B cell (primary cell): ENCODE measurements around the gene SWAP70. TPM values are rescaled to one million over a fixed set of nuclear protein-coding genes. Genes with fewer than 3 reads are reported as not detected.

Experiments used
- ATAC-seq: fragments of 200-7000 bp; cut with Tn5 transposase; one replicate; pipeline ENCODE4 v1.10.0; 2021; ENCODE audit warnings: low read depth, mild to moderate bottlenecking, moderate number of reproducible peaks, moderate library complexity
- CTCF ChIA-PET: fragments of 350-600 bp; sonication (Branson Sonifier 250); formaldehyde crosslinking; loops from one replicate; lab custom pipeline; 2021; ENCODE audit warnings: antibody characterized with exemption, inconsistent platforms; lab: Charles Lee
- POLR2A ChIA-PET: fragments of 350-600 bp; sonication (Branson Sonifier 250); formaldehyde crosslinking; loops from one replicate; lab custom pipeline; 2021; ENCODE audit warnings: antibody characterized with exemption; lab: Charles Lee
- DNase-seq: peaks from one replicate; pipeline ENCODE4 v3.0.0; 2013
- H2AFZ ChIP-seq: 2 replicates; pipeline ENCODE4 v1.6.1; 2012; ENCODE audit warnings: mild to moderate bottlenecking, low read depth, low read length; ENCODE audit not compliant: insufficient read depth, poor library complexity, severe bottlenecking
- H3K27ac ChIP-seq, 2 donors: 1 replicate in 1 of 2; 2 replicates in 1 of 2; pipeline ENCODE4 v1.5.1; 2012 to 2013; ENCODE audit warnings: low read length in 2 of 2, mild to moderate bottlenecking in 2 of 2, moderate library complexity in 1 of 2
- H3K27me3 ChIP-seq, 4 experiments: fragments of 200-600 bp in 1 of 4; sonication (generic) in 1 of 4; replicated peaks in 1 of 4; 1 replicate in 2 of 4; 2 replicates in 2 of 4; pipeline versions ENCODE4 v1.6.1 to v1.7.0; 2013 to 2016; ENCODE audit warnings: low read length in 3 of 4, mild to moderate bottlenecking in 2 of 4, mixed read lengths in 1 of 4, moderate library complexity in 1 of 4; ENCODE audit not compliant: insufficient read depth in 4 of 4, control insufficient read depth in 3 of 4; ENCODE audit errors: control extremely low read depth in 1 of 4
- H3K36me3 ChIP-seq, 2 experiments: replicated peaks in 1 of 2; 1 replicate in 1 of 2; 2 replicates in 1 of 2; pipeline versions ENCODE4 v1.6.1 to v1.7.1; 2013; ENCODE audit warnings: low read length in 1 of 2; ENCODE audit not compliant: insufficient read depth in 2 of 2, control insufficient read depth in 1 of 2; ENCODE audit errors: control extremely low read depth in 1 of 2, extremely low read depth in 1 of 2
- H3K4me1 ChIP-seq, 2 donors: fragments of 200-600 bp in 1 of 2; sonication (generic) in 1 of 2; 1 replicate in 1 of 2; 2 replicates in 1 of 2; pipeline versions ENCODE4 v1.5.1 to v1.6.1; 2013 to 2017; ENCODE audit warnings: low read length in 2 of 2; ENCODE audit not compliant: control insufficient read depth in 2 of 2, insufficient read depth in 2 of 2
- H3K4me2 ChIP-seq: replicated peaks from 2 replicates; pipeline ENCODE3; 2012; ENCODE audit warnings: mild to moderate bottlenecking, low read depth, low read length; ENCODE audit not compliant: poor library complexity, severe bottlenecking
- H3K4me3 ChIP-seq, 5 experiments: fragments of 200-600 bp in 1 of 5; sonication (generic) in 1 of 5; 1 replicate in 3 of 5; 2 replicates in 2 of 5; pipeline versions ENCODE4 v1.5.1 to v1.7.0; 2011 to 2016; ENCODE audit warnings: low read length in 4 of 5, mild to moderate bottlenecking in 4 of 5, low read depth in 2 of 5, control low read depth in 1 of 5, moderate library complexity in 1 of 5; ENCODE audit not compliant: insufficient read depth in 1 of 5; ENCODE audit errors: control extremely low read depth in 1 of 5, extremely low read depth in 1 of 5
- H3K79me2 ChIP-seq: fragments of 200-600 bp; sonication (generic); one replicate; pipeline ENCODE4 v1.6.0; 2016; ENCODE audit warnings: low read length; ENCODE audit not compliant: control insufficient read depth, insufficient read depth
- H3K9ac ChIP-seq: fragments of 200-600 bp; sonication (generic); 2 replicates; pipeline ENCODE4 v1.6.1; 2017; ENCODE audit warnings: mild to moderate bottlenecking, low read length, moderate library complexity
- H3K9me3 ChIP-seq, 3 donors: one replicate each; pipeline versions ENCODE4 v1.6.1 to v1.7.1; 2013; ENCODE audit warnings: low read length in 2 of 3; ENCODE audit not compliant: control insufficient read depth in 2 of 3, insufficient read depth in 1 of 3; ENCODE audit errors: control extremely low read depth in 1 of 3
- H4K20me1 ChIP-seq: 2 replicates; pipeline ENCODE4 v1.6.0; 2012; ENCODE audit warnings: mild to moderate bottlenecking, low read length; ENCODE audit not compliant: insufficient read depth, control insufficient read depth, poor library complexity, severe bottlenecking
- H3K27ac Mint-ChIP-seq: one replicate; pipeline ENCODE4 v1.8.0; 2021; ENCODE audit warnings: mixed read lengths
- H3K27me3 Mint-ChIP-seq: one replicate; pipeline ENCODE4 v1.8.0; 2021; ENCODE audit warnings: mixed read lengths
- H3K4me1 Mint-ChIP-seq: one replicate; pipeline ENCODE4 v1.8.0; 2021; ENCODE audit warnings: mixed read lengths
- H3K4me3 Mint-ChIP-seq: one replicate; pipeline ENCODE4 v1.8.0; 2021; ENCODE audit warnings: mixed read lengths
- H3K9me3 Mint-ChIP-seq: one replicate; pipeline ENCODE4 v1.8.0; 2022; ENCODE audit warnings: mixed read lengths; ENCODE audit not compliant: insufficient read depth
- CTCF ChIP-seq: fragments of 200-600 bp; IDR thresholded peaks from one replicate; pipeline ENCODE4 v1.8.0; 2022; ENCODE audit warnings: antibody characterized with exemption, mild to moderate bottlenecking
- EZH2 ChIP-seq: IDR thresholded peaks from 2 replicates; pipeline ENCODE4 v1.6.1; 2012; ENCODE audit warnings: borderline replicate concordance, low read depth, mild to moderate bottlenecking, moderate library complexity, low read length; ENCODE audit not compliant: insufficient read depth, poor library complexity, severe bottlenecking
- WGBS: methylation state at CpG from one replicate; pipeline ENCODE4 v1.1.5; 2013; ENCODE audit warnings: missing lambda C conversion rate; ENCODE audit not compliant: insufficient coverage; 5-methylcytosine and 5-hydroxymethylcytosine counted together
- intact Hi-C: fragments of 100-400 bp; cut with micrococcal nuclease; formaldehyde crosslinking; loops from one replicate; pipeline ENCODE4 v1.10.0; 2022
- polyA plus RNA-seq: library from polyadenylated mRNA; depleted of rRNA; stranded (reverse); fragments of >200 nt; gene quantifications from 2 replicates; pipeline ENCODE4 v1.2.3, GENCODE V29; 2012
- total RNA-seq, 2 donors: library from RNA; stranded (reverse); fragments of 120-200 nt in 1 of 2; gene quantifications; 1 replicate in 1 of 2; 2 replicates in 1 of 2; pipeline versions ENCODE4 v1.2.3 to v1.2.4, GENCODE V29; 2013 to 2022

The SWAP70 gene
- total and polyA plus RNA-seq, 2 donors (not counting 1 experiment from before 2014, with no cell fraction given): 69.8 to 200 TPM

GRCh38 chr11:9796266-9796665 lies 132.4 kb downstream of the SWAP70 start:
- Mint-ChIP-seq H3K4me3 (no peak overlapping the region), H3K27me3 (no peaks in the 10 kb centered on the region), H3K27ac (no peak overlapping the region), H3K4me1 (no peaks in the 10 kb centered on the region), H3K9me3 (no peaks in the 10 kb centered on the region)
- ChIA-PET CTCF (interaction anchor here (0.9 kb wide), 1 partner anchor 13 kb away, joined by 4 read pairs; no protein-coding TSS in a partner anchor), POLR2A (no interaction called here)
- intact Hi-C loops: no loop called here
- Histone ChIP-seq H3K4me1 (no peaks in the 10 kb centered on the region), H3K4me3 (no peak overlapping the region), H2AFZ (no peak overlapping the region), H4K20me1 (no peaks in the 10 kb centered on the region), H3K4me2 (no peak overlapping the region), H3K27ac (no peak overlapping the region), H3K36me3 (no peaks in the 10 kb centered on the region), H3K27me3 (no peaks in the 10 kb centered on the region), H3K9me3 (no peaks in the 10 kb centered on the region), H3K9ac (no peak overlapping the region), H3K79me2 (peaks cover 4% of the 10 kb centered on the region)
- ATAC-seq: no peak
- no peak for DNase-seq
- TF ChIP-seq CTCF: no peak
- TF ChIP-seq EZH2: no peak

GRCh38 chr11:9796854-9797253 lies 133.0 kb downstream of the SWAP70 start:
- ATAC-seq: no peak
- Histone ChIP-seq H3K27ac (no peak overlapping the region), H3K36me3 (no peaks in the 10 kb centered on the region), H3K79me2 (peaks cover 4% of the 10 kb centered on the region), H3K4me2 (no peak overlapping the region), H4K20me1 (no peaks in the 10 kb centered on the region), H3K4me1 (no peaks in the 10 kb centered on the region), H2AFZ (no peak overlapping the region), H3K9me3 (no peaks in the 10 kb centered on the region), H3K9ac (no peak overlapping the region), H3K4me3 (no peak overlapping the region), H3K27me3 (no peaks in the 10 kb centered on the region)
- ChIA-PET POLR2A (no interaction called here), CTCF (interaction anchor here (0.9 kb wide), 1 partner anchor 14 kb away, joined by 4 read pairs; no protein-coding TSS in a partner anchor)
- TF ChIP-seq CTCF (no peak), EZH2 (no peak)
- Mint-ChIP-seq H3K4me3 (no peak overlapping the region), H3K9me3 (no peaks in the 10 kb centered on the region), H3K27me3 (no peaks in the 10 kb centered on the region), H3K4me1 (no peaks in the 10 kb centered on the region), H3K27ac (no peak overlapping the region)
- WGBS: 100% methylated on average over 2 of the region's 5 CpGs
- intact Hi-C loops: no loop called here
- no peak for DNase-seq
